CD4-positive, alpha-beta T cell treated with Interferon alpha-2 for 1 hour (primary cell): ENCODE data around the gene TPCN2.

Experiments used
- DNase-seq, 2 donors: peaks; one replicate each; pipeline ENCODE4 v3.0.0-alpha.2; 2020 to 2022

The TPCN2 gene

GRCh38 chr11:69169479-69169878, 120.7 kb downstream of the TPCN2 start:
- DNase-seq = no peak

- no peak for DNase-seq
These were observed 122.0 kb downstream of the TPCN2 start for GRCh38 chr11:69170704-69171103.

DNA sequence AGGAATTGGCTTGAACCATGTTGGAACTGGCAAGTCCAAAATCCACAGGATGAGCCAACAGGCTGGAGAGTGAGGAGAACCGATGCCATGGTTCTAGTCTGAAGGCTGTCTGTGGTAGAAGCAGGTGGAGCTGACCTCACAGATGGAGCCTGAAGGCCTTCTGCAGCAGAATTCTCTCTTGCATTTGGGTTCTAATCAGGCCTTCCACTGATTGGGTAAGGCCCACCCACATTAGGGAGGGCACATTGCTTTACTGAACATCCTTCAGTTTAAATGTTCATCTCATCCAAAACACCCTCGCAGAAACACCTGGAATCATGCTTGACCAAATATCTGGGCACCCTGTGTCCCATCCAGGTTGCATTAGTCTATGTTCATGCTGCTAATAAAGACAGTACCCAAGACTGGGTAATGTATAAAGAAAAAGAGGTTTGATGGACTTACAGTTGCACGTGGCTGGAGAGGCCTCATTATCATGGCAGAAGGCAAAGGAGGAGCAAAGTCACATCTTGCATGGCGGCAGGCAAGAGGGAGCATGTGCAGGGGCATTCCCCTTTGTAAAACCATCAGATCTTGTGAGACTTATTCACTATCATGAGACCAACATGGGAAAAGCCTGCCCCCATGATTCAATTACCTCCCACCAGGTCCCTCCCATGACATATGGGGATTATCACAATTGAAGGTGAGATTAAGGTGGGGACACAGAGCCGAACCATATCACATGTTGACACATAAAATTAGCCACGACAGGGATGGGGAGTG, 122.9 kb downstream of the TPCN2 start:
- no peak for DNase-seq

DNA sequence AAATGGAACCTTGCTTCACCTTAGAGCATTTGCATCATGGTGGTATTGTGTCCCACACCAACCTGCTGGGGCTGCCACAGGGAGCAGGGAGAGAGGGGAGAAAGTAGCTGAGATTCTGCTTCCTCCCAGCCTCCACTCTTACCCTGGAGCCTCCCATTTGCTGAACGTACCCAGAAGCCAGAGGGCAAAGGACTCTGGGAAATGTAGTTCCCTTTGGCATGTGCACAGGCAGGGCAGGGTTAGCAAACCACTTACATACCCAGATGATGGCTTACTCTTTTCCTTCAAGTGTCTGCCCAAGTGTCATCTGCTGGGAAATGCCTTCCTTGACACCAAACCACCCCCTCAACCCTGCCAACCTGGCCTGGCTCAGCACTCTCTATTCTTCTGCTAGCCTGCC, 123.9 kb downstream of the TPCN2 start:
- DNase-seq = no peak

GRCh38 chr11:69173331-69173730, 124.6 kb downstream of the TPCN2 start:
- no peak for DNase-seq

DNA sequence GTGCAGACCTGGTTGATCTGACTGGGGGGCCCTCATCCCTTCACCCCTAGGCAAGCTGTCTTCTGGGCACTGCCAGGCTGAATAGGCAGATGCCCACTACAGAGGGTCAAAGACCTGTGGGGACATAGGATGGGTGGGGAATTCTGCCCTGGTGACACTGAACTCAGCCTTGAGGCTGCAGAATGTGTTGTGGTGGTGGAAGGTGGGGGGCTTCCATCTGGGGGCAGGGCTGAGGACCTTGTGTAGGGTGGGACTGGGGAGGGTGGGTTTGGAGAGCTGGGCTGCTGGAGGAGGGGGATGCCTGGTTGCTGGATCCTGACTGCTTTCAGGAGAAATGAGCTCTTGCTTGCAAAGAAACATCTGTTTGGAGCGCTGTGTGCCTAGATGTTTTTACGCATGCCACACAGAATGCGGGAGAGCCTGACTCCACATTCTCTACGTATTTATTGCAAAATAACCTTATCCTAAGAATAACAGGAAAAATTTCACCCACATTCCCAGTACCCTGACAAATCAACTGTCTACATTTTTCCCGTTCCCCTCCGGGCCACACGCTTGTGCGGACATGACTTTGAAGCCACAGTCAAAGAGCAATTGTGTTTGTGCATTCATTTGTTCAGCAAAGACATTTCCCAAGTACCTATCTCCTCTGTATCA, 125.3 kb downstream of the TPCN2 start:
- DNase-seq = no peak

- DNase-seq = no peak
These were observed 126.1 kb downstream of the TPCN2 start for GRCh38 chr11:69174841-69175240.

GRCh38 chr11:69178819-69179482, 130.2 kb downstream of the TPCN2 start:
- no peak for DNase-seq

DNA sequence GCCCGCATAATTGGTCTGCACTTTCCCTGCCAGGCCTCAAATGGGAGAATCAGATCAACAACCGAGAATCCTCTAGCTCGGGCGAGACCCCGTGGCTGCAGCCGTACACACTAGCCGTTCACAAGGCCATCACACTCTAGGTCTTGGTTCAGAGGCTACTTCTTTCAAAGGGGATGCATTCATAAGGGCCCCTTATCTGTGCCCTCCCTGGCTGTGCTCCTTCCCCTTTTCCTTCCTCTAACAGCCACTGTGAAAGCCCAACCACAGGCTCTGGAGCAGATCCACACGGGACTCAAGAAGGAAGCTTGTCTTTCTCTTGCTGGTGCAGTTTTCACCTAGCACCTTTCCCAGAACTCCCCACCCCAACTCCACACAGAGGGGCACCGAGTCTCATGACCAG, 131.5 kb downstream of the TPCN2 start:
- DNase-seq = no peak

DNA sequence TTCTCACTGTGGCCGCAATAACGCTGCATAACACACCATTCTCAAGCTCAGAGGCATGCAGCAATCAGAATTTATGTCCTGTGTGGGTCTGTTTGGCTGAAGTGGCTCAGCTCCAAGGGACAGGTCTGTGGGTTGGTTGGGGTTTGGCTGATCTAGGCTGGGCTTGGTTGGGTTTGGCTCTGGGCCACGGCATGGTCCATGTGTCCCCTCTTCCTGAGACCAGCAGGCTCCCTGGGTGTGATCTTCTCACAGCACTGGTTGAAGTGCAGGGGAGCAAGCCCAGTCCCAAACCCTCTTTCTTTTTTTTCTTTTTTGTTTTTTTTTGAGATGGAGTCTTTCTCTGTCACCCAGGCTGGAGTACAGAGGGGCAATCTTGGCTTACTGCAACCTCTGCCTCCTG, 132.0 kb downstream of the TPCN2 start:
- DNase-seq = no peak

- DNase-seq = no peak
These were observed 134.9 kb downstream of the TPCN2 start for GRCh38 chr11:69183613-69184012.
